Measurements from ENCODE around the gene UAP1L1.

GRCh38 chr9:137114220-137114612, 36.9 kb downstream of the UAP1L1 start:
- TF ChIP-seq CTCF (IDR thresholded peaks at IDR 0.05; ENCODE audit: insufficient read depth, low read length, poor library complexity, severe bottlenecking) (no peak), EZH2phosphoT487 (conservative IDR thresholded peaks at IDR 0.05; ENCODE audit: low read length) (no peak)

Measured in SU-DHL-6 (cell line).